Suprapubic skin (tissue), 4 donors: ENCODE data around the gene FNDC3A. TPM values are rescaled to one million over a fixed set of nuclear protein-coding genes. Genes with fewer than 3 reads are reported as not detected.

Experiments used
- DNase-seq, 2 donors: peaks; one replicate each; pipeline ENCODE4 v3.0.0-alpha.2; 2019; ENCODE audit warnings: low spot score in 2 of 2
- H3K27ac ChIP-seq: fragments of 200-600 bp; sonication (generic); one replicate; pipeline ENCODE4 v1.5.1; 2019
- H3K27me3 ChIP-seq: fragments of 200-600 bp; sonication (generic); one replicate; pipeline ENCODE4 v1.5.1; 2019
- H3K36me3 ChIP-seq: fragments of 200-600 bp; sonication (generic); one replicate; pipeline ENCODE4 v1.5.1; 2019
- H3K4me1 ChIP-seq: fragments of 200-600 bp; sonication (generic); one replicate; pipeline ENCODE4 v1.5.1; 2019
- H3K4me3 ChIP-seq: fragments of 200-600 bp; sonication (generic); one replicate; pipeline ENCODE4 v1.5.1; 2019; ENCODE audit warnings: mild to moderate bottlenecking
- H3K9me3 ChIP-seq: fragments of 200-600 bp; sonication (generic); one replicate; pipeline ENCODE4 v1.5.1; 2019
- EP300 ChIP-seq: sonication (generic); formaldehyde crosslinking; IDR thresholded peaks from one replicate; pipeline ENCODE4 v1.6.1; 2017; ENCODE audit warnings: antibody characterized with exemption
- POLR2A ChIP-seq, 2 donors: fragments of 450-650 bp; IDR thresholded peaks; one replicate each; pipeline ENCODE4 v1.6.1; 2017; ENCODE audit warnings: antibody characterized with exemption in 2 of 2, mild to moderate bottlenecking in 2 of 2, moderate library complexity in 2 of 2
- POLR2AphosphoS5 ChIP-seq, 3 donors: sonication (generic); formaldehyde crosslinking; IDR thresholded peaks; one replicate each; pipeline ENCODE4 v1.6.1; 2017; ENCODE audit warnings: antibody characterized with exemption in 3 of 3
- WGBS: methylation state at CpG from one replicate; pipeline ENCODE4 v1.1.5; 2018; 5-methylcytosine and 5-hydroxymethylcytosine counted together
- total RNA-seq, 4 donors: library from RNA; depleted of rRNA; stranded (reverse); fragments of >200 nt; gene quantifications; one replicate each; pipeline ENCODE4 v1.1.0, GENCODE V29; 2016
- TF ChIP-seq, protein P1 (sequence below), 2 donors: fragments of 200-600 bp in 1 of 2; fragments of 450-650 bp in 1 of 2; sonication (generic) in 1 of 2; IDR thresholded peaks; one replicate each; pipeline ENCODE4 v1.5.1; 2016 to 2019; ENCODE audit warnings: antibody characterized with exemption in 2 of 2, mild to moderate bottlenecking in 1 of 2, moderate library complexity in 1 of 2

Gene FNDC3A
- total RNA-seq, 4 donors from 2014 or later = 19.9 to 30.7 (median 24.9) TPM

DNA sequence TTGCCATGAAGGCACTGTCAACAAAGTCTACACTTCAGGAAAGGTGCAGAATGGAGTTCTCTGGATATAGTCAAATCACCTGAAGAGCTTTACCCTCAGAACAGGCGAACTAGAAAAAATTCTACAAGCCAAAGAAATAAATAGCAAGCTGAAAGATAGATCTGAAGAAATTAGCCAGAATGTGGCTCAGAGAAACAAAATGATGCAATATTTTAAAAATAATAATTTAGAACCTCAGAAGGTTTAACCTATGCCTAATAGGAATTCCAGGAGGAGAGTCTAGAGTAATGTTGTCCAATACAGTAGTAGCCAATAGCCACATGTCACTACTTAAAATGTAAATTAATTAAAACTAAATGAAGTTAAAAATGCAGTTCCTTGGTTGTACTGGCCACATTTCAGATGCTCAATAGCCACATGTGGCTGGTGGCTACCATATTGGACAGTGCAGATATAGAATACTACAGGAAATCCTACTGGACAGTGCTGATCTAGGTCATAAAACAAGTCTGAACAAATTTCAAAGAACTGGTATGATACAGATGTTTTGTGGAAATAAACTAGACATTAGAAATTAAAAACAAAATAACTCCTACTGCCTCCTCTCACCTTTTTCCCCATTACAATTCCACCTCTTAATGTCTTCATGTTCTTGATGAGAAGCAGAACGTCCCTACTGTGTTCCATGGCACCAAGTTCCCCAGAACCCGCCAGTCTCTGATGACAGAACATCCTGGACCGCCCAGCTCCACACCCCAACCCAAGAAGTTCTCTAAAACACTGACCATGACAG lies 271.3 kb downstream of the FNDC3A start:
- peak in 1 of 2 donors; percentile 83 for DNase-seq
- Histone ChIP-seq H3K27me3 (no peaks in the 10 kb centered on the region), H3K4me1 (peaks cover 20% of the 10 kb centered on the region), H3K36me3 (peaks cover 6% of the 10 kb centered on the region), H3K27ac (peak overlapping the region; percentile 93), H3K9me3 (no peaks in the 10 kb centered on the region), H3K4me3 (peak overlapping the region; percentile 98)
- 23% methylated on average over 4 of the region's 4 CpGs for WGBS
- TF ChIP-seq, protein P1, sequence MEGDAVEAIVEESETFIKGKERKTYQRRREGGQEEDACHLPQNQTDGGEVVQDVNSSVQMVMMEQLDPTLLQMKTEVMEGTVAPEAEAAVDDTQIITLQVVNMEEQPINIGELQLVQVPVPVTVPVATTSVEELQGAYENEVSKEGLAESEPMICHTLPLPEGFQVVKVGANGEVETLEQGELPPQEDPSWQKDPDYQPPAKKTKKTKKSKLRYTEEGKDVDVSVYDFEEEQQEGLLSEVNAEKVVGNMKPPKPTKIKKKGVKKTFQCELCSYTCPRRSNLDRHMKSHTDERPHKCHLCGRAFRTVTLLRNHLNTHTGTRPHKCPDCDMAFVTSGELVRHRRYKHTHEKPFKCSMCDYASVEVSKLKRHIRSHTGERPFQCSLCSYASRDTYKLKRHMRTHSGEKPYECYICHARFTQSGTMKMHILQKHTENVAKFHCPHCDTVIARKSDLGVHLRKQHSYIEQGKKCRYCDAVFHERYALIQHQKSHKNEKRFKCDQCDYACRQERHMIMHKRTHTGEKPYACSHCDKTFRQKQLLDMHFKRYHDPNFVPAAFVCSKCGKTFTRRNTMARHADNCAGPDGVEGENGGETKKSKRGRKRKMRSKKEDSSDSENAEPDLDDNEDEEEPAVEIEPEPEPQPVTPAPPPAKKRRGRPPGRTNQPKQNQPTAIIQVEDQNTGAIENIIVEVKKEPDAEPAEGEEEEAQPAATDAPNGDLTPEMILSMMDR (IDR thresholded peaks at IDR 0.05) = no peak
- TF ChIP-seq EP300 (no peak), POLR2A (IDR thresholded peaks at IDR 0.05) (no peak), POLR2AphosphoS5 (IDR thresholded peaks at IDR 0.05) (no peak)

DNA sequence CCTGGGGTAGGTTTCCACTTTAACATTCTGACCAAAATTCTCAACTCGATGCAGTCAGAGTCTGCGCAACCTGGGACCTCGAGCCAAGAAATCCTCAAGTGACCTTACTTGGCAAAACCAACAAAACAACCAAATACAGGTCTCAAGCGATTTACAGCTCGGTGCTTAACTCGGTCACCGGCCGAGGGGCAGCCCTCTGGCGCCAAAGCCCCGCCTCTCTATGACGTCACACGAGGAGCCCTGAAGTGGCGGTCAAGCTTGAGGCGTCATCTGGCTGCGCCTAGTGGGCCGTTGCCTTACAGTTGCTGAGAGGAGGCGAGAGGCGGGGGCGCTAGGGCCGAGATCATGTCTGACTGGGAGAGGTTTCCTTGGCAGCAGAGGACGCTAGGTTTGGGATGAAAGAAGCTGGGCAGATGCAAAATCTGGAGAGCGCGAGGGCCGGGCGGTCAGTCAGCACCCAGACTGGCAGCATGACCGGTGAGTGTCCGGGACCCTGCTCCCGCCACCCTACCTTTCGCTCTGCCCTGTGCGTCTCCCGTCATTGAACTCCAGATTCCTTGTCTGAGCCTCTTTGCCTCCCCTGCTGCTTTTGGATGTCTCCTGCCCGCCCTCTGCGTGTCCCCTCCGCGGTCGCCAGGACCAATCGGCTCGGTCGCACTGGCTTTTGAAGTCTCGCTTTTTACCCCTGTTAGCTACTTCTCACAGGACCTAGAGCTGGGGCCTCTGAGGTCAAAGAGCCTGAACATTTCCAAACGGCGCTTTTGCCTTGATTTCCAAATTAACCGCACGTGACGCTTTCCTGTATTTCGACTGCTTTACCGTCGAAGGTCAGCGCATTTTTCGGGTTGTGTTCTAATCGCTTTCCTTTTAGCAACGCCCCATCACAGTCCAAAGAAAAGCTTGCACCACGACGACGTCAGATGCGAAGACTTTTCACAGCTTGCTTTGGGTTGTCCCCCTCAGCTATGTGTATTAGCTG lies 272.2 kb downstream of the FNDC3A start, which contains the start of gene CDADC1:
Gene CDADC1, plus strand, starts transcription at position 283 of the 979 bp plus-strand sequence. Its CDS starts 113 bp downstream, at position 396.
- TF ChIP-seq POLR2A (IDR thresholded peaks at IDR 0.05) = peak in 1 of 2 donors; percentile 82
- peak; percentile 33 to 69 (median 59) for TF ChIP-seq POLR2AphosphoS5 (IDR thresholded peaks at IDR 0.05)
- no peak for TF ChIP-seq EP300
- TF ChIP-seq, protein P1 (IDR thresholded peaks at IDR 0.05) = no peak
- Histone ChIP-seq H3K4me1 (peaks cover 20% of the 10 kb centered on the region), H3K4me3 (peak within 1 kb of the TSS; percentile 98), H3K27ac (peak within 1 kb of the TSS; percentile 93), H3K27me3 (no peaks in the 10 kb centered on the region), H3K9me3 (no peaks in the 10 kb centered on the region), H3K36me3 (peaks cover 7% of the 10 kb centered on the region)
- under 1% methylated on average over 56 of the region's 56 CpGs for WGBS
- peak; percentile 97 to 98 for DNase-seq

DNA sequence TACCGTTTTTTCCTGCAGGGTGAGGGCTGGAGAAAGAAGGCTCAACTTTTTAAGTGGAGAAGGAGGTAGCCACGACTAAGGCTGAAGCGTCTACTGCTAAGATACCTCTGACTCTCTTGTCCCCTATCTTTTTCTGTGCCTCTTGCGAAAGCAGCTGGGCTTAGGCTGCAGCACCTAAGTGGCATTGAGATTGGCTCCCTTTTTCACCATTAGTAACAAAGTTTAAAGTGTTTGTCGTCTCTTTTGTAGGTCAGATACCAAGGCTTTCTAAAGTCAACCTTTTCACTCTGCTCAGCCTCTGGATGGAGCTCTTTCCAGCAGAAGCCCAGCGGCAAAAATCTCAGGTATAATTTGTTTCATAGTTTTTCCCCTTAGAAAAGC lies 272.9 kb downstream of the FNDC3A start:
- Histone ChIP-seq H3K36me3 (peaks cover 7% of the 10 kb centered on the region), H3K27me3 (no peaks in the 10 kb centered on the region), H3K27ac (peak overlapping the region; percentile 93), H3K4me1 (peaks cover 20% of the 10 kb centered on the region), H3K4me3 (peak overlapping the region; percentile 98), H3K9me3 (no peaks in the 10 kb centered on the region)
- no peak for TF ChIP-seq EP300
- no peak for TF ChIP-seq POLR2AphosphoS5 (IDR thresholded peaks at IDR 0.05)
- TF ChIP-seq, protein P1 (IDR thresholded peaks at IDR 0.05) = no peak
- TF ChIP-seq POLR2A (IDR thresholded peaks at IDR 0.05) = no peak
- WGBS = 3% methylated on average over 6 of the region's 6 CpGs
- no peak for DNase-seq

DNA sequence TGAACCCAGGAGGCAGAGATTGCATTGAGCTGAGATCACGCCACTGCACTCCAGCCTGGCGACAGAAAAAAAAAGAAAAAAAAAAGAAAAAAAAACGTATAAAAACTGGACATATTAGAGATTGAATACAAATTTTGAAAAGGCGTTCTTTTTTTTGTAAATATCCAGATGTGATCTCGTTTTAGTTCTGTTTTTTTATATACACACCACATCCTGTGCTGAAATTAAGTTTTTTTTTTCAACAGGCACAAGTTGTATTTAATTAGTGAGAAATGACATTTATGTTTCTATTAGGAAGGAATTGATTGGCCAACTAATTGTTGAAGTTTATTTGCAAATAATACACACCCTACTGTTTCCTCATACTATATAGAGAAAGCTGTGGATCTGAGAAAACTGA lies 275.6 kb downstream of the FNDC3A start:
- Histone ChIP-seq H3K4me1 (peaks cover 20% of the 10 kb centered on the region), H3K36me3 (peaks cover 25% of the 10 kb centered on the region), H3K9me3 (no peaks in the 10 kb centered on the region), H3K27me3 (no peaks in the 10 kb centered on the region), H3K27ac (no peak overlapping the region), H3K4me3 (no peak overlapping the region)
- no peak for DNase-seq
- TF ChIP-seq EP300 (no peak), POLR2AphosphoS5 (IDR thresholded peaks at IDR 0.05) (no peak), POLR2A (IDR thresholded peaks at IDR 0.05) (no peak)
- TF ChIP-seq, protein P1 (IDR thresholded peaks at IDR 0.05) = no peak
- 76% methylated on average over 5 of the region's 5 CpGs for WGBS
